Body of pancreas (tissue), 4 donors: ENCODE results near the gene ASTN2. TPM values are rescaled to one million over a fixed set of nuclear protein-coding genes. Genes with fewer than 3 reads are reported as not detected.
A peak's percentile ranks its signal among the peaks of the same experiment; 100 is the strongest.

Experiments used
- ATAC-seq: fragments of 150-250 bp; one replicate; pipeline ENCODE4 v1.9.1; 2016
- DNase-seq, 4 donors: peaks; one replicate each; pipeline ENCODE4 v3.0.0-alpha.2; 2019
- H3K27ac ChIP-seq, 4 donors: fragments of 200-600 bp; sonication (generic); 1 replicate in 3 of 4; 2 replicates in 1 of 4; pipeline versions ENCODE4 v1.5.1 to v1.6.1; 2016 to 2019; ENCODE audit warnings: mild to moderate bottlenecking in 1 of 4, mixed read lengths in 1 of 4, moderate library complexity in 1 of 4
- H3K27me3 ChIP-seq, 2 donors: fragments of 200-600 bp; sonication (generic); one replicate each; pipeline ENCODE4 v1.6.0; 2016; ENCODE audit warnings: mild to moderate bottlenecking in 1 of 2
- H3K36me3 ChIP-seq, 2 donors: fragments of 200-600 bp; sonication (generic); replicated peaks in 1 of 2; 2 replicates each; pipeline ENCODE4 v1.5.1; 2016; ENCODE audit warnings: low read depth in 2 of 2; ENCODE audit not compliant: insufficient read depth in 1 of 2
- H3K4me1 ChIP-seq: fragments of 200-600 bp; sonication (generic); one replicate; pipeline ENCODE4 v1.6.0; 2016
- H3K4me3 ChIP-seq, 2 donors: fragments of 200-600 bp; sonication (generic); 1 replicate in 1 of 2; 2 replicates in 1 of 2; pipeline ENCODE4 v1.5.1; 2016 to 2019
- H3K9me3 ChIP-seq, 3 donors: fragments of 200-600 bp; sonication (generic); 1 replicate in 2 of 3; 2 replicates in 1 of 3; pipeline ENCODE4 v1.5.1; 2016
- CTCF ChIP-seq, 7 experiments: fragments of 450-650 bp in 4 of 7; fragments of 200-600 bp in 3 of 7; sonication (generic) in 3 of 7; IDR thresholded peaks; one replicate each; pipeline ENCODE4 v1.5.1; 2016 to 2019; ENCODE audit warnings: antibody characterized with exemption in 7 of 7
- POLR2A ChIP-seq, 3 donors: fragments of 450-650 bp; IDR thresholded peaks; one replicate each; pipeline ENCODE4 v1.6.1; 2016; ENCODE audit warnings: antibody characterized with exemption in 3 of 3, mild to moderate bottlenecking in 2 of 3
- WGBS, 2 donors: methylation state at CpG; one replicate each; pipeline ENCODE4 v1.1.5; 2017; 5-methylcytosine and 5-hydroxymethylcytosine counted together
- intact Hi-C: fragments of 100-400 bp; cut with DNase I; formaldehyde crosslinking; loops from one replicate; pipeline ENCODE4 v1.15.1; 2023
- total RNA-seq, 2 donors: library from RNA; depleted of rRNA; stranded (reverse); fragments of >200 nt; gene quantifications; one replicate each; pipeline ENCODE4 v1.1.0, GENCODE V29; 2016

ASTN2 gene
- total RNA-seq, 2 donors from 2014 or later, result 8.2 to 9.6 TPM

DNA sequence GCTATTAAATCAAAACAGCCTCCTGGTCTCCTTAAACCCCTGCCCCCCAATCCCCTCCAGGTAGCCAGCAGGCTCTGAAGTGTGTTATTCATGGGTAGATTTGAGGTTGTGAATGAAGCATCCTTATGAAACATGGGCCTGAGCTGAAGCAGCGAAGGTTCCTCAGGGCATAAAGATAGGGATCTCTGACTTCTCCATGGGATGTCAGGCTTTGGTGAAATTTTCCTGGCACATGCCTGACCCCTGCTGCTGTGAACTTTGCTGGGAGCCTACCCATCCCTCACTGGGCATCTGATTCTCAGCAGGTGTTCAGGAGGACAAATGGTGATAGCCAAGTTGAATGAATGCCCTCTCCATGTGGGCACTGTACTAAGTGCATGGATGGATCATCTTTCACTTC is 250.3 kb downstream of the ASTN2 start:
- no peaks in the 10 kb centered on the region for H3K27me3 ChIP-seq
- H3K27ac ChIP-seq, result no peak overlapping the region
- DNase-seq (no peak), ATAC-seq (no peak)
- no peaks in the 10 kb centered on the region for H3K4me1 ChIP-seq
- intact Hi-C loops, result no loop called here
- no peaks in the 10 kb centered on the region for H3K9me3 ChIP-seq
- TF ChIP-seq CTCF (IDR thresholded peaks at IDR 0.05), result no peak
- no peak for TF ChIP-seq POLR2A (IDR thresholded peaks at IDR 0.05)
- H3K4me3 ChIP-seq, result no peak overlapping the region
- no peaks in the 10 kb centered on the region for H3K36me3 ChIP-seq
- WGBS, 2 donors, result 74 to 83% methylated on average over 1 of the region's 1 CpG

GRCh38 chr9:117160254-117160653 is 254.6 kb downstream of the ASTN2 start:
- no peak overlapping the region for H3K4me3 ChIP-seq
- no peaks in the 10 kb centered on the region for H3K4me1 ChIP-seq
- no peak for DNase-seq

GRCh38 chr9:117156771-117157535 is 257.9 kb downstream of the ASTN2 start:
- WGBS, 2 donors, result 51 to 70% methylated on average over 2 of the region's 2 CpGs
- ATAC-seq, result no peak

More at GRCh38 chr9:117160254-117160653, 254.6 kb downstream of the ASTN2 start:
- no peaks in the 10 kb centered on the region for H3K36me3 ChIP-seq
- no peaks in the 10 kb centered on the region for H3K9me3 ChIP-seq
- H3K27me3 ChIP-seq, result no peaks in the 10 kb centered on the region
- no peak overlapping the region for H3K27ac ChIP-seq
- TF ChIP-seq CTCF (IDR thresholded peaks at IDR 0.05) (peak in 2 of 7 experiments; percentile 6 to 13), POLR2A (IDR thresholded peaks at IDR 0.05) (no peak)
- intact Hi-C loops, result no loop called here
- no peak for ATAC-seq

DNA sequence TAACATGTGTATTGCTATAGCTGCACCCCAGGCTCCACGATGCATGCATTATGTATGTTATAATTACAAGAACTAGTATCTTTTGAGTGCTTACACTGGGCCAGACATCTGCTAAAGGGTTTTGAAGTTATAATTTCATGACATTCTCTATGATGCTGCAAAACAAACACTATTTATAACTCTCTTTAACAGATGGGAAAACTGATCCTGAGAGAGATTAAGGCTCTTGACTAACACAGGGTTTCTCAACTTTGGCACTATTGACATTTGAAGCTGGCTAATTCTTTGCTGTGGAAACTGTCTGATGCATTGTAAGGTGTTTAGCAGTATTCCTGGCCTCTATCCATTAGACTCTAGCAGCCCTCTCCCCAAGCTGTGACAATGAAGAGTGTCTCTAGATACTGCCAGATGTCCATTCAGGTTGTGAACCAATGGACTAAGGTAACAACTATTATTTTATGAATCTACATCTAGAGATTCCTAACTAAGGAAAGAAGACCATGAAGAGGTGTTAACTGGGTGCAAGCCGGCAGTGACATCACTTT is 258.6 kb downstream of the ASTN2 start:
- Histone ChIP-seq H3K4me1 (no peaks in the 10 kb centered on the region), H3K9me3 (no peaks in the 10 kb centered on the region), H3K4me3 (no peak overlapping the region), H3K27me3 (no peaks in the 10 kb centered on the region), H3K27ac (no peak overlapping the region), H3K36me3 (no peaks in the 10 kb centered on the region)
- intact Hi-C loops, result no loop called here
- WGBS, 2 donors, result 79 to 81% methylated on average over 2 of the region's 2 CpGs
- DNase-seq (no peak), ATAC-seq (no peak)
- TF ChIP-seq CTCF (IDR thresholded peaks at IDR 0.05) (no peak), POLR2A (IDR thresholded peaks at IDR 0.05) (no peak)

More at GRCh38 chr9:117156771-117157535, 257.9 kb downstream of the ASTN2 start:
- H3K4me3 ChIP-seq, result no peak overlapping the region
- no peaks in the 10 kb centered on the region for H3K4me1 ChIP-seq
- intact Hi-C loops, result no loop called here
- no peaks in the 10 kb centered on the region for H3K9me3 ChIP-seq
- H3K27ac ChIP-seq, result no peak overlapping the region
- H3K27me3 ChIP-seq, result no peaks in the 10 kb centered on the region
- no peak for DNase-seq
- TF ChIP-seq POLR2A (IDR thresholded peaks at IDR 0.05) (no peak), CTCF (IDR thresholded peaks at IDR 0.05) (no peak)
- H3K36me3 ChIP-seq, result no peaks in the 10 kb centered on the region

DNA sequence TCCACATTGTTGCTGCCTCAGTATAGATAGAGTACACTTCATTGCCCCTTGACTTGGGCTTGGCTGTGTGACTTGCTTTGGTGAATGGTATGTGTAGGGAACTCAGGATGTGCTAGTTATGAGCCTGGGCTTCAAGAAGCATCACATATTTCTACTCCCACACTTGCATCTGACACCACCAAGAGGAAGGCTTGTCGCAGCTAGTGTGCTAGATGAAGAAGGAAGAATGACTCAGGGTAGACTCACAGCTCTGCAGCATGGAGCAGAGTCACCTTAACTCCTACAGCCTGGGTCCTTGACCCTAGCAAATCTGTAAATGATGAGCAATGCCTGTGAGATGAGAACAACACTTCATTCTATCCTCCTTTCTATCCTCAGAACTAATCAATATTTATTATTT is 261.8 kb downstream of the ASTN2 start:
- ATAC-seq, result no peak
- H3K4me1 ChIP-seq, result no peaks in the 10 kb centered on the region
- WGBS, 2 donors, result 79% methylated on average over 1 of the region's 1 CpG
- H3K4me3 ChIP-seq, result no peak overlapping the region
- DNase-seq, result no peak
- no peaks in the 10 kb centered on the region for H3K9me3 ChIP-seq
- no peak overlapping the region for H3K27ac ChIP-seq
- TF ChIP-seq POLR2A (IDR thresholded peaks at IDR 0.05) (no peak), CTCF (IDR thresholded peaks at IDR 0.05) (no peak)
- no peaks in the 10 kb centered on the region for H3K27me3 ChIP-seq
- H3K36me3 ChIP-seq, result no peaks in the 10 kb centered on the region
- intact Hi-C loops, result no loop called here
